Iris pigment epithelial cell (primary cell): ENCODE measurements around the gene LSM2.
"Not testable (repeated sequence)": the region's sequence is repeated elsewhere in the genome, so short reads cannot be mapped to it uniquely, and the experiment has no call there.

Experiments used
- DNase-seq: peaks from one replicate; pipeline ENCODE4 v3.0.0-alpha.2; 2011; ENCODE audit warnings: low read depth

Gene LSM2

GRCh38 chr6:31827286-31828079 is 20.7 kb upstream of the LSM2 start, which contains the start of gene HSPA1B:
HSPA1B (plus strand) TSS chr6:31827738; CDS start chr6:31827951, 213 bp downstream.
- DNase-seq = peak; percentile 100

GRCh38 chr6:31826793-31827285 is 20.1 kb upstream of the LSM2 start:
- peak; percentile 83 for DNase-seq

GRCh38 chr6:31825553-31825952 is 18.8 kb upstream of the LSM2 start:
- DNase-seq = no peak

- DNase-seq = not testable (repeated sequence)
Observed at GRCh38 chr6:31823592-31824196, 16.9 kb upstream of the LSM2 start.

GRCh38 chr6:31822036-31822821 is 15.5 kb upstream of the LSM2 start:
- peak; percentile 79 for DNase-seq

GRCh38 chr6:31821301-31822035 is 14.7 kb upstream of the LSM2 start:
- peak; percentile 34 for DNase-seq

GRCh38 chr6:31820399-31820798 is 13.6 kb upstream of the LSM2 start:
- not testable (repeated sequence) for DNase-seq

GRCh38 chr6:31819871-31820299 is 13.1 kb upstream of the LSM2 start:
- no peak for DNase-seq

GRCh38 chr6:31817929-31818511 is 11.3 kb upstream of the LSM2 start:
- not testable (repeated sequence) for DNase-seq

- peak; percentile 36 for DNase-seq
Observed at GRCh38 chr6:31817133-31817928, 10.6 kb upstream of the LSM2 start.

GRCh38 chr6:31815025-31815838 is 8.5 kb upstream of the LSM2 start, which contains the start of the genes HSPA1A and HSPA1L:
HSPA1A (plus strand) TSS chr6:31815543; CDS start chr6:31815757, 214 bp downstream.
HSPA1L (minus strand) TSS chr6:31815283; CDS start chr6:31811972, 3,311 bp downstream.
- peak; percentile 94 for DNase-seq

GRCh38 chr6:31814677-31815024 is 7.9 kb upstream of the LSM2 start:
- DNase-seq = peak; percentile 99

- no peak for DNase-seq
Observed at GRCh38 chr6:31813465-31813849, 6.7 kb upstream of the LSM2 start.

GRCh38 chr6:31811645-31812044 is 4.9 kb upstream of the LSM2 start:
- DNase-seq = no peak

- DNase-seq = not testable (repeated sequence)
Observed at GRCh38 chr6:31808599-31808998, 1.8 kb upstream of the LSM2 start.

- DNase-seq = no peak
Observed at GRCh38 chr6:31805939-31806469, 762 bp downstream of the LSM2 start.

- DNase-seq = not testable (repeated sequence)
Observed at GRCh38 chr6:31801031-31801927, 5.5 kb downstream of the LSM2 start.

GRCh38 chr6:31799781-31800180 is 7.0 kb downstream of the LSM2 start:
- DNase-seq = no peak
